ENCODE measurements around the gene BOD1.

The BOD1 gene

DNA sequence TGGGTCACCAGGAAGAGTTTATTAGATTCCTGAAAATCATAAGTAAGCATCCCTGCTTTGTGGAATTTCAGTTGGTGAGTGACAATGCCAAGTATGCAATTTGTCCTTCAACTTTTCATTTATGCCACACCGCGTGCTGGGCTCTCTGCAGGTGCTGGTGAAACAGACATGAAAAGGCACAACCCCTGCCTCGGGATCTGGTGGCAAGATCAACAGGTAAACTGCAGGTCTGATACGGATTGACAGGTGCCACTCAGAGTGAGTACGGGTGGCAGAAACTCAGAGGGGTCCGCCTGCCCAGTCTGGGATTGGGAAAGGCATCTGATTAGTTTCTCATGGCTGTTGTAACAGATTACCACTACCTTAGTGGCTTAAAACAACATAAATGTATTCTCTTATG, 40.5 kb downstream of the BOD1 start:
- no peak for DNase-seq

DNA sequence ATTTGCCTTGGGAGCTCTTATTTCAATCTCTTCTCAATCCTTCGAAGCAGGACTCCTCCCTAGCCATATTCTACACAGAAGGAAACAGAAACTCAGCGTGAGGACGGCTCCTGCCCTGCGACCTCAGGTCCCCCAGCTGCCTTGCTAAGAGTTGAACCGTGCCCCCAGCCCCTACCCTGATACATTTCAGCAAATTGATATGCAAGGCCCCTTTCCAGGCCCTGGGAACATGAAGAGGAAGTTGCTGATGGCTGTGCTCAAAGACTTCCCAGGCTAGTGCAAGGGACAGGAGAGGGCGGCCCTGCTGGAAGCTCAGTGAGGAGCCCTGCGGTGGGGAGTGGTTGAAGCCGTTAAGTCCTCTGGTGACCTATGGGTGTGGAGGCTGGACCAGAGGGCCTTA, 41.5 kb downstream of the BOD1 start:
- no peak for DNase-seq

DNA sequence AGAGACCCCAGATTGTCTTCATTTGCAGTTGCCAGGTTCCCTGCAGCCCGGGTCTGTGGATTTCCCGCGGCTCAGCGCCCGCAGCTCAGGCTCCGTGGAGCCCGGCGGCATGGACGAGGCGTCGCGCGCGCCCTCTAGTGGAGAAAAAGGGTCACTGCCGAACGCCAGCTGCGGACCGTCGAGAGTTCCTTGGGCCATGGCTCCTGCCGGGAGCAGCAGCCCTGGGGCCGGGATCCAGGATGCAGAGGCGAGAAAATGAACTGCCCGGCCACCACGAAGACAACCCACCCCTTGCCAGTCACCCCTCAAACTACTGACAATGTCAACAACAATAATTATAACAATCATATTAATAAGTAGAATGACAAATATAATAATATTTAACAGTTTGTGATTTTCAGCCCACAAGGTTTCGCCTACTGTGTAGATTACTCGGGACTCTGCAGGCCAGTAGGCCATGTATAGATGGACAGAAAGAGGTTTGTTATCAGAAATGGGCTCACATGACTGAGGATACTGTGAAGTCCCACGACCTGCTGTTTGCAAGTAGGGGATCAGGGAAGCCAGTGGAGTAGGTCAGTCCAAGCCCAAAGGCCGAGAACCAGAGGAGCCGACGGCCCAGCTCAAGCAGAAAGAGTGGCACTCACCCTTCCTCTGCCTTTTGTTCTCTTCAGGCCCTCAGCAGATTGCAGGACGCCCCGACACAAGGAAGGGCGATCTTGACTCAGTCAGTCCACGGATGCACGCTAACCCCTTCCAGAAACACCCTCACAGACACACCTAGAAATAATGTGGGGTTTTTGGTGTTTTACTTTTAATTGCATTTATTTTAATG, 43.1 kb downstream of the BOD1 start:
- peak; percentile 92 for DNase-seq

DNA sequence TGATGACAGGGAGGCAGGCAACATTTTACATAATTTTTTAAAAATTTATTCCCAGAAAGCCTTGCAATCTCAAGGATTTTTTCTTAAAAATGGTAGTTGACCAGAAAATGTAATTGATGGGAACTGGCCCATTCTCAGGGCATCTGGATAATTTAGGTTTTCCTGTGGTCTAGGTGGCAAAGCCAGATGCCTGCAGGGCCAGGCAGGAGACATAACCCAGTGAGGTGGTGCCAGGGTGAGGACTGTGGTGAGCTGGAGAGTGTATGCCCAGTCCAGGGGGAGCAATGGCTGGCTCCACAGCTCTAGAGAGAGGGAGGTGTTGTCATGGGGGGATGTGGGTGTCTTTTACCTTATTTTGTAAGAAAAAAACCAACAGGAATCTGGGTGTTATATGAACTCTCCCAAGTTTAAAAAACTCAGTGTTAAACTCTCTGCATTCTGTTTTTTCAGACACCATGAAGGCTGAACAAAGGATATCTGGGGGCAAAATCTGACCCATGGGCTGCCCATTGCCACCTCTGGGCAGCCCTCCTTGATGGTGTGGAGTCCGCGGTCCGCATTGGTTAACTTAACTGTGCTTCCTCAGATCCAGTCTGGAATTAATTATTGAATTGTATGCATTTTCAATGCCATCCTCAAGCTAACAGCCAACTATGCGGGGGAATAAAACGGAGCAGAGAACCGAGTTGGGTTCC, 43.9 kb downstream of the BOD1 start:
- DNase-seq = no peak

GRCh38 chr5:173570321-173571090, 45.9 kb downstream of the BOD1 start:
- no peak for DNase-seq

DNA sequence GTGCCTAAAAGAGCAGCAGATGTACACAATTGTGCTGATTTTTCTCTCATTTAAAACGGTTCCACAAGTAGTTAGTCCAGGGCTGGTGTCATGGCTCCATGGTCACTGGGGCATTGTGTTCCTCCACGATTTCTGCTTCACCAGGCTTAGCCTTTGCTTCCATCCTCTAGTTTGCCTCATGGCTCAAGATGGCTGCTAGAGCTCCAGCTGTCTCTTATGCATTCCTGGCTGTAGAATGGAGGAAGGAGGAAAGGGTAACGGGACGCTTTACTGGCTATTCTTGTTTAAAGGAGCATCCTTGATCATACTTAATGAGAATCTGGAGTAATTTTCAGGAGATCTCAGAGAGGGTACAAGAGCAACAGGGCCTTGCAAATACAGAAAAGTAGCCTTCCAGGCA, 47.7 kb downstream of the BOD1 start:
- no peak for DNase-seq

- DNase-seq = no peak
Measured at GRCh38 chr5:173568128-173568527, 48.3 kb downstream of the BOD1 start.

- peak; percentile 38 for DNase-seq
Measured at GRCh38 chr5:173567548-173567947, 48.9 kb downstream of the BOD1 start.

- DNase-seq = no peak
Measured at GRCh38 chr5:173565491-173566072, 50.9 kb downstream of the BOD1 start.

DNA sequence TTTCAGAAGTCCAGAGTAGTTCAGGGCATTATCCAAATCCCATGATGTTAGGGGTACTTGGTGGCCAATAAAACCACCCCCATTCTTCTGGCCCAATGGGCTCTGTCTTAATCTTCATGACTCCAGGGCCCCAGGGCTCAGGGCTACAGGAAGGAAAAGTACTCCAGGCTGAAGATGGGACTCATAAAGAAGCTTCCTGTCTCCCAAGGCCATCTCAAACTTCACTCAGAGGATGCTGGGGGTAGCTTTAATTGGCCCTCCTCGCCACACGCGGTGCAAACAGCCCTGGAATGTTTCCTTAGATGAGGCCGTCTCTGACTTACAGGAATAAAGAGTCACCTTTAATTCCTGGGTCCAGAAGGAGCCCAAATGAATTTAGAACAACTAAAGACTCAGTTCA, 52.3 kb downstream of the BOD1 start:
- DNase-seq = no peak

- no peak for DNase-seq
Measured at GRCh38 chr5:173563246-173563645, 53.2 kb downstream of the BOD1 start.

DNA sequence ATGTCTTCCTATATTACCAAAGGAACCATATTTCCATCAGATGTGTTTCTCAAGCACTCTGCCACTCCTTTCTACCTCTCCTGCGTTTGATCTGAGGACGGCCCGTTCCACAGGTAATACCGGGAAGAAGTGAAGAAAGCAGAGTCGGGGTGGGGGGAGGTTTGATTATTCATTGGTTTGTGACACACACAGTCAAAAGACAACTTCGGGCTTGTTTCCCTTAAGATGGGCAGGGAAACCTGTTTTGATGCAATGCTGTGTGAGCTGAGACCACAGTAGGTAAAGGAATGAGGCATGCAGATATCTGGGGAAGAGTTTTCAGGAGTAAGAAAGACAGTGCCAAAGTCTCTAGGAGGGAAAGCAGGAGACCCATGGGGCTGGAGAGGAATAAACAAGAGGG, 54.0 kb downstream of the BOD1 start:
- DNase-seq = no peak

All from eye (tissue), 1 donor.